ENCODE measurements around the gene TSPAN3.

GRCh38 chr15:76998663-76999285 is 72.1 kb downstream of the TSPAN3 start:
- TF ChIP-seq CTCF (IDR thresholded peaks at IDR 0.05), result no peak
- TF ChIP-seq POLR2A (IDR thresholded peaks at IDR 0.05), result no peak
